Hepatocyte (in vitro differentiated cells): ENCODE data around the gene PARD3B. TPM values are rescaled to one million over a fixed set of nuclear protein-coding genes. Genes with fewer than 3 reads are reported as not detected.

Experiments
- DNase-seq: peaks from one replicate; pipeline ENCODE4 v3.0.0-alpha.2; 2016; ENCODE audit warnings: low spot score
- H2AFZ ChIP-seq: fragments of 200-600 bp; sonication (generic); 2 replicates; pipeline ENCODE4 v1.6.0; 2016; ENCODE audit warnings: antibody characterized with exemption, mild to moderate bottlenecking
- H3K27ac ChIP-seq: fragments of 200-600 bp; sonication (generic); 2 replicates; pipeline ENCODE4 v1.5.1; 2016; ENCODE audit warnings: mild to moderate bottlenecking
- H3K27me3 ChIP-seq: fragments of 200-600 bp; sonication (generic); 2 replicates; pipeline ENCODE4 v1.6.1; 2016
- H3K36me3 ChIP-seq: fragments of 200-600 bp; sonication (generic); replicated peaks from 2 replicates; pipeline ENCODE4 v1.5.1; 2016; ENCODE audit warnings: low read depth; ENCODE audit not compliant: insufficient read depth
- H3K4me1 ChIP-seq: fragments of 200-600 bp; sonication (generic); 2 replicates; pipeline ENCODE4 v1.5.1; 2016; ENCODE audit warnings: mild to moderate bottlenecking, moderate library complexity; ENCODE audit not compliant: insufficient read depth
- H3K4me2 ChIP-seq: fragments of 200-600 bp; sonication (generic); 2 replicates; pipeline ENCODE4 v1.6.0; 2016
- H3K4me3 ChIP-seq: fragments of 200-600 bp; sonication (generic); 2 replicates; pipeline ENCODE4 v1.5.1; 2016; ENCODE audit warnings: mild to moderate bottlenecking
- H3K79me2 ChIP-seq: fragments of 200-600 bp; sonication (generic); 2 replicates; pipeline ENCODE4 v1.6.0; 2017; ENCODE audit warnings: mild to moderate bottlenecking
- H3K9me2 ChIP-seq: fragments of 200-600 bp; sonication (generic); replicated peaks from 2 replicates; pipeline ENCODE4 v1.6.0; 2017; ENCODE audit warnings: mild to moderate bottlenecking; ENCODE audit not compliant: insufficient read depth
- H3K9me3 ChIP-seq: fragments of 200-600 bp; sonication (generic); 2 replicates; pipeline ENCODE4 v1.5.1; 2016; ENCODE audit warnings: low read depth, mild to moderate bottlenecking
- H4K20me1 ChIP-seq: fragments of 200-600 bp; sonication (generic); 2 replicates; pipeline ENCODE4 v1.6.0; 2016; ENCODE audit warnings: mild to moderate bottlenecking; ENCODE audit not compliant: insufficient read depth, poor library complexity, severe bottlenecking
- CTCF ChIP-seq: fragments of 200-600 bp; sonication (generic); IDR thresholded peaks from 2 replicates; pipeline ENCODE4 v1.5.1; 2016; ENCODE audit warnings: antibody characterized with exemption, mild to moderate bottlenecking; ENCODE audit not compliant: poor library complexity
- EZH2 ChIP-seq: fragments of 200-600 bp; sonication (generic); IDR thresholded peaks from 2 replicates; pipeline ENCODE4 v1.6.1; 2016; ENCODE audit warnings: antibody characterized with exemption, mild to moderate bottlenecking, borderline replicate concordance
- EZH2phosphoT487 ChIP-seq: fragments of 200-600 bp; sonication (generic); IDR thresholded peaks from one replicate; pipeline ENCODE4 v1.6.1; 2018; ENCODE audit warnings: antibody characterized with exemption, mild to moderate bottlenecking, low read depth, moderate library complexity; ENCODE audit not compliant: unreplicated experiment, severe bottlenecking
- WGBS: methylation state at CpG from one replicate; pipeline ENCODE4 v1.1.6; 2016; ENCODE audit warnings: low lambda C conversion rate; ENCODE audit errors: missing lambda C conversion rate; 5-methylcytosine and 5-hydroxymethylcytosine counted together
- polyA plus RNA-seq: library from polyadenylated mRNA; unstranded; fragments of >200 nt; fragmentation: Nextera tagmentation; extraction: Ambion mirVana; gene quantifications from 2 replicates; pipeline ENCODE4 v1.2.1, GENCODE V29; 2016
- total RNA-seq: library from RNA; depleted of rRNA; stranded (reverse); fragments of >200 nt; gene quantifications from 2 replicates; pipeline ENCODE4 v1.2.3, GENCODE V29; 2014

PARD3B gene
- total and polyA plus RNA-seq, 2 experiments from 2014 or later, result 11.5 to 21.7 TPM

GRCh38 chr2:204794624-204795023, 249.3 kb downstream of the PARD3B start:
- H3K9me2 ChIP-seq, result no peaks in the 10 kb centered on the region
- H3K4me3 ChIP-seq, result no peak overlapping the region
- H4K20me1 ChIP-seq, result no peaks in the 10 kb centered on the region
- TF ChIP-seq CTCF, result no peak
- TF ChIP-seq EZH2phosphoT487, result no peak
- TF ChIP-seq EZH2, result no peak
- H3K36me3 ChIP-seq, result no peaks in the 10 kb centered on the region
- no peaks in the 10 kb centered on the region for H3K79me2 ChIP-seq
- H3K27ac ChIP-seq, result no peak overlapping the region
- no peaks in the 10 kb centered on the region for H3K9me3 ChIP-seq
- no peak for DNase-seq
- no peaks in the 10 kb centered on the region for H3K27me3 ChIP-seq
- no peaks in the 10 kb centered on the region for H3K4me1 ChIP-seq
- no peak overlapping the region for H3K4me2 ChIP-seq
- 100% methylated on average over 2 of the region's 2 CpGs for WGBS
- H2AFZ ChIP-seq, result no peak overlapping the region

GRCh38 chr2:204795156-204795555, 249.9 kb downstream of the PARD3B start:
- TF ChIP-seq EZH2, result no peak
- no peak for TF ChIP-seq CTCF
- no peak for TF ChIP-seq EZH2phosphoT487
- Histone ChIP-seq H3K9me2 (no peaks in the 10 kb centered on the region), H3K4me1 (no peaks in the 10 kb centered on the region), H2AFZ (no peak overlapping the region), H3K79me2 (no peaks in the 10 kb centered on the region), H3K4me3 (no peak overlapping the region), H3K27ac (no peak overlapping the region), H3K36me3 (no peaks in the 10 kb centered on the region), H3K4me2 (no peak overlapping the region), H3K27me3 (no peaks in the 10 kb centered on the region), H3K9me3 (no peaks in the 10 kb centered on the region), H4K20me1 (no peaks in the 10 kb centered on the region)
- WGBS, result 86% methylated on average over 1 of the region's 1 CpG
- no peak for DNase-seq

DNA sequence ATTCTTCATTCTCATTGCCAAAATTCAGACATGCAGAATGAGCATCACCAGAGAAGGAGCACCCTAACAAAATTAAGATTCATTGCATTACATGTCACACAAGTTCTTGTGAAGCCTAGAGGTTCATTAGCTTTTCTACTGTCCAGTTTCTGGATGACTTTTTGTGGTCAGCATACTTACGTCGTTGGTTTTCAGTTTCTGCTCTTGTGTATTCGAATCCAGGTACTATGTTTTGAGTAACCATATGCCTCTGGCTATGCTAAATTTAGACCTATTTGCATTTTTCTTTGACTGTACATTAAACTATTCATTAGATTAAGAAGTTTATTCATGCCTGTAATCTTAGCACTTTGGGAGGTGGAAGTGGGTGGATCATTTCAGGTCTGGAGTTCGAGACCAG, 251.3 kb downstream of the PARD3B start:
- Histone ChIP-seq H2AFZ (no peak overlapping the region), H3K4me1 (no peaks in the 10 kb centered on the region), H3K79me2 (no peaks in the 10 kb centered on the region), H3K9me3 (no peaks in the 10 kb centered on the region), H3K4me2 (no peak overlapping the region), H3K36me3 (no peaks in the 10 kb centered on the region), H4K20me1 (no peaks in the 10 kb centered on the region), H3K27ac (no peak overlapping the region), H3K4me3 (no peak overlapping the region), H3K9me2 (no peaks in the 10 kb centered on the region), H3K27me3 (no peaks in the 10 kb centered on the region)
- WGBS, result 94% methylated on average over 4 of the region's 4 CpGs
- DNase-seq, result no peak
- TF ChIP-seq EZH2 (no peak), CTCF (no peak), EZH2phosphoT487 (no peak)

DNA sequence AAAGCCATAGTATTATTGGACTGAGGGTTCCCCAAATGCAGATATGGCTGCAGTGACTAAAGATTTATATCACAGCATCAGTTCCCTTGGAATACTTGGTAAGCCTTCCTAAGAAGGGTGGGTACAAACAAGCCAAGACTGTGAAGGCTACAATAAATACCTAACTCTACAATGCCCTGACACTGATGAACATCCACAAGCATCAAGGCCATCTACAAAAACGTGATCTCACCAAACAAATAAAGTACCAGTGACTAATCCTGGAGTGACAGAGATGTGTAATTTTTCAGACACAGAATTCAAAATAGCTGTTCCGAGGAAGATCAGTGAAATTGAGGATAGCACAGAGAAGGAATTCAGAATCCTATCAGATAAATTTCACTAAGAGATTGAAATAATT, 254.5 kb downstream of the PARD3B start:
- H3K27me3 ChIP-seq, result no peaks in the 10 kb centered on the region
- no peaks in the 10 kb centered on the region for H3K4me1 ChIP-seq
- no peak for DNase-seq
- H3K36me3 ChIP-seq, result no peaks in the 10 kb centered on the region
- no peaks in the 10 kb centered on the region for H3K79me2 ChIP-seq
- no peak overlapping the region for H3K4me2 ChIP-seq
- H3K9me2 ChIP-seq, result no peaks in the 10 kb centered on the region
- H2AFZ ChIP-seq, result no peak overlapping the region
- no peak overlapping the region for H3K27ac ChIP-seq
- no peaks in the 10 kb centered on the region for H3K9me3 ChIP-seq
- no peak for TF ChIP-seq EZH2
- TF ChIP-seq CTCF, result no peak
- TF ChIP-seq EZH2phosphoT487, result no peak
- no peak overlapping the region for H3K4me3 ChIP-seq
- 84% methylated on average over 2 of the region's 2 CpGs for WGBS
- no peaks in the 10 kb centered on the region for H4K20me1 ChIP-seq
